Activated naive CD8-positive, alpha-beta T cell treated with anti-CD3 and anti-CD28 coated beads, Interleukin-2, amount 50 U/mL, for 24 hours (primary cell): Measurements from ENCODE around the gene GCLC.
"Not testable (repeated sequence)": the region's sequence is repeated elsewhere in the genome, so short reads cannot be mapped to it uniquely, and the experiment has no call there.

Experiments
- ATAC-seq: fragments of 150-1000 bp; cut with Tn5 transposase; one replicate; pipeline ENCODE4 v1.10.0; 2021
- DNase-seq: peaks from one replicate; pipeline ENCODE4 v3.0.0; 2021
- H3K27ac Mint-ChIP-seq: one replicate; pipeline ENCODE4 v1.8.0; 2021; ENCODE audit warnings: mild to moderate bottlenecking, mixed read lengths
- H3K27me3 Mint-ChIP-seq: one replicate; pipeline ENCODE4 v1.8.0; 2021; ENCODE audit warnings: mixed read lengths
- H3K36me3 Mint-ChIP-seq: one replicate; pipeline ENCODE4 v1.8.0; 2021; ENCODE audit warnings: low read depth, mixed read lengths
- H3K4me1 Mint-ChIP-seq: one replicate; pipeline ENCODE4 v1.8.0; 2021; ENCODE audit warnings: mixed read lengths
- H3K4me3 Mint-ChIP-seq: one replicate; pipeline ENCODE4 v1.8.0; 2021; ENCODE audit warnings: mild to moderate bottlenecking, moderate library complexity, mixed read lengths
- H3K9me3 Mint-ChIP-seq: one replicate; pipeline ENCODE4 v1.8.0; 2021; ENCODE audit warnings: mixed read lengths

Gene GCLC

DNA sequence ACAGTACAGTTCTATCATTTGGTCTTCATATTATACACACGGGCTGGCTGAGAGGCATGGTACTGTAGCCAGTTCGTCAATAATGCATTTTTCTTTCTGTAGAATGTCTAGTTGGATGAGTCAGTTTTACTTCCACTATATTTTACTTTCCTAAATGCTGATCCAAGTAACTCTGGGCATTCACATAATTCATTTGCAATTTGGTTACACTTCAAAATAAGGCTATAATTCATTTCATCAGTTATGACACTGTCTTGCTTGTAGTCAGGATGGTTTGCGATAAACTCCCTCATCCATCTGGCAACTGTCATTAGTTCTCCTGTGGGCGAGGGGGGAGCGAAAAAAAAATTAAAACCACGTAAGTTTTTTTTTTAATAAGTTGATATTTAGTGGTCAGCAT is 46.3 kb downstream of the GCLC start:
- Mint-ChIP-seq H3K36me3 (peaks cover 13% of the 10 kb centered on the region), H3K4me3 (no peak overlapping the region), H3K27ac (no peak overlapping the region), H3K4me1 (peaks cover 1% of the 10 kb centered on the region), H3K27me3 (no peaks in the 10 kb centered on the region), H3K9me3 (no peaks in the 10 kb centered on the region)
- no peak for DNase-seq
- ATAC-seq = no peak

- Mint-ChIP-seq H3K4me3 (no peak overlapping the region), H3K9me3 (no peaks in the 10 kb centered on the region), H3K27ac (no peak overlapping the region), H3K4me1 (peaks cover 8% of the 10 kb centered on the region), H3K36me3 (peaks cover 13% of the 10 kb centered on the region), H3K27me3 (no peaks in the 10 kb centered on the region)
- no peak for ATAC-seq
- DNase-seq = no peak
These were observed 47.0 kb downstream of the GCLC start for GRCh38 chr6:53497905-53498304.

- no peak overlapping the region for H3K27ac Mint-ChIP-seq
- ATAC-seq = no peak
- peaks cover 15% of the 10 kb centered on the region for H3K4me1 Mint-ChIP-seq
- H3K27me3 Mint-ChIP-seq = peaks cover under 1% of the 10 kb centered on the region
- no peak overlapping the region for H3K4me3 Mint-ChIP-seq
- H3K36me3 Mint-ChIP-seq = peaks cover 13% of the 10 kb centered on the region
- DNase-seq = no peak
- H3K9me3 Mint-ChIP-seq = no peaks in the 10 kb centered on the region
These were observed 48.0 kb downstream of the GCLC start for GRCh38 chr6:53496797-53497375.

- H3K27ac Mint-ChIP-seq = no peak overlapping the region
- no peak for ATAC-seq
These were observed 49.1 kb downstream of the GCLC start for GRCh38 chr6:53495506-53496499.

GRCh38 chr6:53494076-53494475 is 50.8 kb downstream of the GCLC start:
- peaks cover 13% of the 10 kb centered on the region for H3K27me3 Mint-ChIP-seq
- DNase-seq = no peak
- peaks cover 5% of the 10 kb centered on the region for H3K36me3 Mint-ChIP-seq
- peaks cover 15% of the 10 kb centered on the region for H3K4me1 Mint-ChIP-seq
- H3K27ac Mint-ChIP-seq = no peak overlapping the region
- H3K9me3 Mint-ChIP-seq = no peaks in the 10 kb centered on the region
- H3K4me3 Mint-ChIP-seq = no peak overlapping the region
- ATAC-seq = no peak

More at GRCh38 chr6:53495506-53496499, 49.1 kb downstream of the GCLC start:
- DNase-seq = no peak
- Mint-ChIP-seq H3K9me3 (no peaks in the 10 kb centered on the region), H3K27me3 (peaks cover 9% of the 10 kb centered on the region), H3K4me1 (peaks cover 15% of the 10 kb centered on the region), H3K4me3 (no peak overlapping the region), H3K36me3 (peaks cover 13% of the 10 kb centered on the region)

GRCh38 chr6:53493635-53494025 is 51.3 kb downstream of the GCLC start:
- no peak overlapping the region for H3K27ac Mint-ChIP-seq
- H3K4me3 Mint-ChIP-seq = no peak overlapping the region
- no peak for ATAC-seq
- H3K9me3 Mint-ChIP-seq = no peaks in the 10 kb centered on the region
- H3K4me1 Mint-ChIP-seq = peaks cover 15% of the 10 kb centered on the region
- no peak for DNase-seq
- peaks cover 15% of the 10 kb centered on the region for H3K27me3 Mint-ChIP-seq
- peaks cover 1% of the 10 kb centered on the region for H3K36me3 Mint-ChIP-seq

- no peak overlapping the region for H3K4me3 Mint-ChIP-seq
- DNase-seq = peak; percentile 29
- peaks cover 16% of the 10 kb centered on the region for H3K27me3 Mint-ChIP-seq
These were observed 51.9 kb downstream of the GCLC start for GRCh38 chr6:53492860-53493634.

DNA sequence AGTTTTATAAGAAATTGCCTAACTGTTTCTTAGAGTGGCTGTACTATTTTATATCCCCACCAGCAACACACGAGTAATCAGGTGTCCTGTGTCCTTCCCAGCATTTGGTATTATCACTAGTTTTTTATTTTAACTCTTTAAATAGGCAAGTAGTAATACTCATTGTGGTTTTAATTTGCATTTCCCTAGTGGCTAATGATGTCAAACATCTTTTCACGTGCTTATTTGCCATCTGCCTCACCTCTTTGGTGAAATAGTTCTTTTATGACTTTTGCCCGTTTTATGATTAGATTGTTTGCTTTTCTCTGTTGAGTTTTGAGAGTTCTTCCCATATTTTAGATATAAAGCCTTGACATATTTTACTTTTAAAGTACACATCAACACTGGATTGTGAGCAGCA is 57.8 kb downstream of the GCLC start:
- H3K27me3 Mint-ChIP-seq = peaks cover 31% of the 10 kb centered on the region
- no peaks in the 10 kb centered on the region for H3K9me3 Mint-ChIP-seq
- H3K4me3 Mint-ChIP-seq = no peak overlapping the region
- DNase-seq (no peak), ATAC-seq (no peak)
- H3K27ac Mint-ChIP-seq = no peak overlapping the region
- peaks cover 7% of the 10 kb centered on the region for H3K4me1 Mint-ChIP-seq
- H3K36me3 Mint-ChIP-seq = no peaks in the 10 kb centered on the region

More at GRCh38 chr6:53492860-53493634, 51.9 kb downstream of the GCLC start:
- Mint-ChIP-seq H3K9me3 (no peaks in the 10 kb centered on the region), H3K36me3 (no peaks in the 10 kb centered on the region), H3K27ac (peak overlapping the region; percentile 56), H3K4me1 (peaks cover 15% of the 10 kb centered on the region)
- ATAC-seq = peak; percentile 97

- H3K4me1 Mint-ChIP-seq = peaks cover 9% of the 10 kb centered on the region
- ATAC-seq = no peak
- no peak for DNase-seq
- H3K27me3 Mint-ChIP-seq = peaks cover 29% of the 10 kb centered on the region
- no peaks in the 10 kb centered on the region for H3K36me3 Mint-ChIP-seq
- H3K9me3 Mint-ChIP-seq = no peaks in the 10 kb centered on the region
- no peak overlapping the region for H3K4me3 Mint-ChIP-seq
- H3K27ac Mint-ChIP-seq = no peak overlapping the region
These were observed 58.2 kb downstream of the GCLC start for GRCh38 chr6:53486679-53487078.

DNA sequence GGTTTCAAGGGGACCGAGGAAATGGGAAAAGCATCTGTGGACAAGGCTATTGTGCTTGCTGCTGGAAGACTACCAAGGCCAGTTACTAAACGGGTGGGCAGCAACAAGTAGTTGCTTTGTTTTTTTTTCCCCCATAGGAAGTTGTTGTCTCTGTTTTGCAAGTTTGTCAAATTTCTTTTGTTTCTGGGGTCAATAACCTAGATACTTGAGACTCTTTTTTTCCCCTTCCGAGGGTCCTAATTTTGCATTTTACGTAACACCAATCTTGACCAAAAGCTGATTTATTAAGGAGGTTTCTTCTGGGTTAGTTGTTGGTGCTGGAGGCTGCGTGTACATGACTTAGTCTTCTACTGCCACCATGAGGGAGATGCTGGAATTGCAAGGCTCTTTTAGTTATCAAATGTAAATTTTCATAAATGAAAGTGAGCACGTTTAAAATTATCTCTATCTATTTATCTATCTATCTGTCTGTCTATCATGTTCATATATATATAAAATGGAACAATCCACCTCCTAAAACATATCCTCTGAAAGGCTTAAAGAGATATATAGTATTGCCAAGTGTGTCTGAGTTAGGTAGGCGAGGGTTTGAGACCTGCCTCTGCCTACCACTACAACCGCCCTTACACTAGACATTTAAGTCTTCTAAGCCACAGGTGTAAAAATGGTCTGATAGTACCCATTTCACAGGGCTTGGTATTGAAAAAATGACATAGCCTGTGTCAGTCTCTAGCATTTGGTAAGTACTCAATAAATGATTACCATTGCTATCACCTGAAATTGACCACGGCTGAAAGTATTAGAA is 60.2 kb downstream of the GCLC start:
- ATAC-seq (no peak), DNase-seq (peak; percentile 76)
- peaks cover 22% of the 10 kb centered on the region for H3K27me3 Mint-ChIP-seq
- H3K4me1 Mint-ChIP-seq = peaks cover 20% of the 10 kb centered on the region
- no peaks in the 10 kb centered on the region for H3K36me3 Mint-ChIP-seq
- no peaks in the 10 kb centered on the region for H3K9me3 Mint-ChIP-seq
- H3K4me3 Mint-ChIP-seq = no peak overlapping the region
- H3K27ac Mint-ChIP-seq = no peak overlapping the region

DNA sequence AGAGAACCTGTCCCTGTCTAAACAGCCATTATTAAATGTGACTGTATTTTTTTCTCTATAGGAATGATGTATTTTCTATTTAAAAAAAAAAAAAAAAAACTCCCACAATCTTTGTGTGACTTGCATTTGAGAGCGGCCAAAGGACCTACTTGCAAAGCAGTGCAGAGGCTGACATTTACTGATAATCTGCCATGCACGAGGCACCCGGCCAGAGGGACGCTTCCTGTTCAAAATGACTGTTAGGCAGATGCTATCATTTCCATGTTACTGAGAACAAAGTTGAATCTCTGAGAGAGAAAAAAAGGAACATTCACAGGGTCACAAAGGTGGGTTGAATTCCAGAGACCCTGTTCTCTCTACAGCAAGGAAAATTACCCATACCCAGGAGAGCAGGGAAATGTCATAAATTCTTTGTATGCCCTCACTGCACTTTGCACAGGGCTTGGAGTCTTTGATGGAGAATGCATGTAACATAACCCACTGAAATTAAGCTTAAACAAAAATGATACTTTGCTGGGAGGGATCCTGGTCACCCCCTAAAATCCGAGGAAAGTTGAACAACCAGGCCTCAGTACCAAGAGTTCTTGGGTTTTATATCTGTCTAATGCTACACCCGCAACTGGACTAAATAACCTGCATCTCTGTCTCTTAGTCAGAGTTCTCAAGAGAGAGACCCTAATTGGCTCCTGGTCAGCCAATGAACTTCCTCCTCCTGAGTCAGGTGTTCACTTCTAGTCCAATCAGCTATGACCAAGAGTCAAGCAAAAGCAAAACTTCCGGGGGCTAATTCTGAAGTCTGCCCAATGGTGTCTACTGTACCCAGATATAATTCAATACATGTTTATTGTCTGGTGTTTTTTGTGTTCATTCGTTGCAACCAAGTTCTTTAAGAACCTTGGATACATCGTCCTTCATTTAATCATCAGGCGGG is 61.2 kb downstream of the GCLC start:
- no peak for DNase-seq
- H3K9me3 Mint-ChIP-seq = no peaks in the 10 kb centered on the region
- no peaks in the 10 kb centered on the region for H3K36me3 Mint-ChIP-seq
- H3K4me3 Mint-ChIP-seq = no peak overlapping the region
- no peak overlapping the region for H3K27ac Mint-ChIP-seq
- peaks cover 19% of the 10 kb centered on the region for H3K27me3 Mint-ChIP-seq
- ATAC-seq = peak; percentile 54
- H3K4me1 Mint-ChIP-seq = peaks cover 20% of the 10 kb centered on the region

DNA sequence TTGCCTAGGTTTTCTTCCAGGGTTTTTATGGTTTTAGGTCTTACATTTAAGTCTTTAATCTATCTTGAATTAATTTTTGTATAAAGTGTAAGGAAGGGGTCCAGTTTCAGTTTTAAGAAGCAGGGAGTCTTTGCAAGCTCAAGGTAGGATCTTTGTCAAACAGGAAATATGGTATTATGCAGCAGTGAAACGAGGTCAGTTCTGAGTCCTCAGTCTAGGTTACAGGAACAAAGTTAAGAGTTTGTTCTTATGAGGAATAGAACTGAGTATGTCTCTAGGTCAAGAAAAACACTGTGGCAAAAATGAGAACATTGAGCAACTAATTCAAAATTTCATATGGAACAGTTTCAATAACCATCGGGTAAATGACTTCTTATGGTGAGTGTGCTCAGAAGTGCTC is 63.6 kb downstream of the GCLC start:
- no peak for DNase-seq
- no peak overlapping the region for H3K4me3 Mint-ChIP-seq
- peaks cover 5% of the 10 kb centered on the region for H3K27me3 Mint-ChIP-seq
- no peaks in the 10 kb centered on the region for H3K36me3 Mint-ChIP-seq
- H3K4me1 Mint-ChIP-seq = peaks cover 20% of the 10 kb centered on the region
- no peaks in the 10 kb centered on the region for H3K9me3 Mint-ChIP-seq
- H3K27ac Mint-ChIP-seq = no peak overlapping the region
- ATAC-seq = no peak

DNA sequence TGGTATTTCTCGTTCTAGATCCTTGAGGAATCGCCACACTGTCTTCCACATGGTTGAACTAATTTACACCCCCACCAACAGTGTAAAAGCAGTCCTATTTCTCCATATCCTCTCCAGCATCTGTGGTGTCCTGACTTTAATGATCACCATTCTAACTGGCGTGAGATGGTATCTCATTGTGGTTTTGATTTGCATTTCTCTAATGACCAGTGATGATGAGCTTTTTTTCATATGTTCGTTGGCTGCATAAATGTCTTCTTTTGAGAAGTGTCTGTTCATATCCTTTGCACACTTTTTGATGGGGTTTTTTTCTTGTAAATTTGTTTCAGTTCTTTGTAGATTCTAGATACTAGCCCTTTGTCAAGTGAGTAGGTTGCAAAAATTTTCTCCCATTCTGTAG is 64.1 kb downstream of the GCLC start:
- H3K27me3 Mint-ChIP-seq, H3K36me3 Mint-ChIP-seq, DNase-seq, H3K9me3 Mint-ChIP-seq, H3K27ac Mint-ChIP-seq, H3K4me3 Mint-ChIP-seq, ATAC-seq: not testable (repeated sequence)
- H3K4me1 Mint-ChIP-seq = peaks cover 20% of the 10 kb centered on the region
